ENCODE data around the gene ZNF536. TPM values are rescaled to one million over a fixed set of nuclear protein-coding genes. Genes with fewer than 3 reads are reported as not detected.
A peak's percentile ranks its signal among the peaks of the same experiment; 100 is the strongest.

Gene ZNF536
- polyA plus RNA-seq, 1 of the 3 experiments (the other 2 are of a cell fraction) = 0.41 TPM

- TF ChIP-seq EZH2phosphoT487 (IDR thresholded peaks at IDR 0.05; ENCODE audit: borderline replicate concordance, low read depth) (no peak), TAF1 (IDR thresholded peaks at IDR 0.05; ENCODE audit: borderline replicate concordance, low read depth, low read length) (no peak), RAD21 (IDR thresholded peaks at IDR 0.05; ENCODE audit: low read length) (no peak), GABPA (IDR thresholded peaks at IDR 0.05; ENCODE audit: low read depth) (no peak), MXI1 (IDR thresholded peaks at IDR 0.05; ENCODE audit: low read depth, low read length) (no peak)
Observed at GRCh38 chr19:30525383-30525782, 153.2 kb downstream of the ZNF536 start (continued).

GRCh38 chr19:30528919-30529318, 156.7 kb downstream of the ZNF536 start:
- Histone ChIP-seq H3K36me3 (replicated peaks in 1 of 2; ENCODE audit: control insufficient read depth in 1 of 2, insufficient read depth in 2 of 2, low read length in 1 of 2) (no peaks in the 10 kb centered on the region), H3K27me3 (ENCODE audit: insufficient read depth) (no peaks in the 10 kb centered on the region), H3K9ac (no peak overlapping the region), H3K4me1 (ENCODE audit: control insufficient read depth in 1 of 2, insufficient read depth in 2 of 2, low read depth in 1 of 2, low read length in 1 of 2) (peaks cover 0 to 8% of the 10 kb centered on the region in 2 experiments; a peak in 1 of 4 replicates), H3F3A (replicated peaks; ENCODE audit: insufficient read depth) (no peaks in the 10 kb centered on the region), H3K27ac (ENCODE audit: low read depth in 2 of 2, low read length in 1 of 2) (no peak overlapping the region), H3K4me3 (ENCODE audit: low read depth in 2 of 2, low read length in 1 of 2) (no peak overlapping the region), H3K4me2 (no peak overlapping the region), H2AFZ (ENCODE audit: low read depth) (no peak overlapping the region), H3K9me2 (no peaks in the 10 kb centered on the region), H3K79me2 (ENCODE audit: insufficient read depth) (no peaks in the 10 kb centered on the region), H3K9me3 (no peaks in the 10 kb centered on the region), H4K20me1 (ENCODE audit: insufficient read depth) (no peaks in the 10 kb centered on the region)
- DNase-seq = no peak
- TF ChIP-seq GATA2 (CRISPR knock-in tag; IDR thresholded peaks at IDR 0.05) (no peak), RFX5 (IDR thresholded peaks at IDR 0.05; ENCODE audit: low read length) (no peak)
- ChIA-PET POLR2A (no interaction called here), CTCF (interaction anchor here (0.6 to 1.0 kb wide), 3 partner anchors 78 to 610 kb away, joined by 3 read pairs; no protein-coding TSS in a partner anchor)
- 43% methylated on average over 8 of the region's 8 CpGs for whole genome bisulfite sequencing (ENCODE audit: low lambda C conversion rate)

GRCh38 chr19:30529876-30530275, 157.7 kb downstream of the ZNF536 start:
- Histone ChIP-seq H3K79me2 (ENCODE audit: insufficient read depth) (no peaks in the 10 kb centered on the region), H4K20me1 (ENCODE audit: insufficient read depth) (no peaks in the 10 kb centered on the region), H3K4me3 (ENCODE audit: low read depth in 2 of 2, low read length in 1 of 2) (no peak overlapping the region), H3K36me3 (replicated peaks in 1 of 2; ENCODE audit: control insufficient read depth in 1 of 2, insufficient read depth in 2 of 2, low read length in 1 of 2) (no peaks in the 10 kb centered on the region), H3K9ac (no peak overlapping the region), H2AFZ (ENCODE audit: low read depth) (no peak overlapping the region), H3K4me2 (no peak overlapping the region), H3K9me3 (no peaks in the 10 kb centered on the region), H3K27ac (ENCODE audit: low read depth in 2 of 2, low read length in 1 of 2) (no peak overlapping the region), H3K27me3 (ENCODE audit: insufficient read depth) (no peaks in the 10 kb centered on the region), H3F3A (replicated peaks; ENCODE audit: insufficient read depth) (no peaks in the 10 kb centered on the region), H3K4me1 (ENCODE audit: control insufficient read depth in 1 of 2, insufficient read depth in 2 of 2, low read depth in 1 of 2, low read length in 1 of 2) (peaks cover 0 to 10% of the 10 kb centered on the region in 2 experiments; a peak in 1 of 4 replicates), H3K9me2 (no peaks in the 10 kb centered on the region)
- CTCF ChIA-PET = interaction anchor here (1.0 kb wide), 1 partner anchor 98 kb away, joined by 3 read pairs; no protein-coding TSS in a partner anchor
- TF ChIP-seq RCOR1 (IDR thresholded peaks at IDR 0.05; ENCODE audit: low read length) (no peak), FOSL2 (IDR thresholded peaks at IDR 0.05; ENCODE audit: borderline replicate concordance, low read depth) (no peak), PBX3 (IDR thresholded peaks at IDR 0.05) (no peak), YY1 (IDR thresholded peaks at IDR 0.05; ENCODE audit: low read depth) (no peak), EZH2phosphoT487 (IDR thresholded peaks at IDR 0.05; ENCODE audit: borderline replicate concordance, low read depth) (no peak), EP300 (IDR thresholded peaks at IDR 0.05; ENCODE audit: borderline replicate concordance in 1 of 2, low read depth in 1 of 2, low read length in 1 of 2) (no peak), RFX5 (IDR thresholded peaks at IDR 0.05; ENCODE audit: low read length) (no peak), FOXJ3 (CRISPR knock-in tag; IDR thresholded peaks at IDR 0.05) (no peak), MEF2A (IDR thresholded peaks at IDR 0.05; ENCODE audit: borderline replicate concordance, low read depth) (no peak), SIN3A (IDR thresholded peaks at IDR 0.05; ENCODE audit: borderline replicate concordance, low read depth, low read length) (no peak), GATA2 (CRISPR knock-in tag; IDR thresholded peaks at IDR 0.05) (no peak), MXI1 (IDR thresholded peaks at IDR 0.05; ENCODE audit: low read depth, low read length) (no peak), CTCF (IDR thresholded peaks at IDR 0.05) (no peak), CHD2 (IDR thresholded peaks at IDR 0.05; ENCODE audit: low read length, partially characterized antibody) (no peak), TEAD4 (IDR thresholded peaks at IDR 0.05; ENCODE audit: borderline replicate concordance, insufficient read depth) (no peak), TCF12 (IDR thresholded peaks at IDR 0.05) (no peak), SMC3 (IDR thresholded peaks at IDR 0.05; ENCODE audit: low read depth, low read length) (no peak)
- DNase-seq = peak; percentile 40
- WGBS (ENCODE audit: low lambda C conversion rate) = 18% methylated on average over 3 of the region's 3 CpGs
- POLR2A ChIA-PET = no interaction called here
